ENCODE data around the gene GALNT14.

Gene GALNT14

DNA sequence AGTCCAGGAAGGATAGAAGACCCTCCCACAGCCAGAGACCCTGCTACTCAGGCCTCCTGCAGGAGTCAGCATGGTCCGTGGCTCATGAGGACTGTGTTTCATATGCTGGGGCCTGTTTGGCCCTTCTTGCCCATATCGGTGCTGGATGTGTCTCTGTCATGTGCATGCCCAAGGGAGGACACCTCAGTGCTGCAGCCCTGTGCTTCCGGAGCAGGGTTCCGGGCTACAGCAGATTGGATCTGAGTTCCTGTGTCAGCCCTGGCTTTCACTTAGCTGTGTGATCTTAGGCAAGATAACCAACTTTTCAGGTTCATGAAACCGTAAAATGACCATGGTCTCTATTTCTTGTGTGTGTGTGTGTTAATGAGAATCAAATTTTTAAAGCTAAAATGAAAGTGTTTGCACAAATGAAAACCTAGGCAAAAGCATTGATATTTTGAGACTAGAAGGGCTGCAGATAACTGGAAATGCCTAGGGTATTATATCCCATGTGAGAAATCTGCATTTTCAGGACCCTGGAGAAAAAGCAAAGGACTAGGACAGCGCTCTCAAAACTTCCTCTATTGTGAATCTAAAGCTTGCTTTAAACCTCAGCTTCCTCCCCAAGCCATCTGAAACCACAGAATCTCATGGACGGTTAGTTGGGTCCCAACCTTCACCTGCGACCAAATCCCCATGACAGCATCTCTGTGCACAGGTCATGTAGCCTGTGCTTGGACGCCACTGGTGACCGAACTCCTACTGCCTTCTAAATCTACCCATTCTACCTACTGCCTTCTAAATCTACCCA is 272.2 kb downstream of the GALNT14 start:
- no peak for DNase-seq (ENCODE audit: extremely low read depth in 1 of 2, low read depth in 1 of 2)

DNA sequence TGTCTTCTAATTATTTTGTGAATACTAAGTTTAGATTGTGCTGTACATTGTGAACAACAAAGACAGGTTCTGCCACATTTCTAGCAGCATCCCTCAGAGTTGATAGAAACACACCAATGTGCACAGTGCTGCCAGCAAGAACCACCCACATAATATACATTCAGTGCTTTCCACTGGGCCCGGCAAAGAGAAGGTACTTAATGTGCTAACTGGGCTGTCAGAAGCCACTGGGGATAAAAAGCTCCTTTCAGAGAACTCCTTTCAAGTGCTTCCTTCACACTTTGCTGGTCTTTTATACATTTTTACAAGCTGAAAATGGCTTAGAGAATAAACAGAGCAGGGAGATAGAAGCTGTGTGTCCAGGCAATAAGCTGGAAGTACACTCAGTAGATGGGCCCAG is 273.0 kb downstream of the GALNT14 start:
- DNase-seq (ENCODE audit: extremely low read depth in 1 of 2, low read depth in 1 of 2) = no peak

DNA sequence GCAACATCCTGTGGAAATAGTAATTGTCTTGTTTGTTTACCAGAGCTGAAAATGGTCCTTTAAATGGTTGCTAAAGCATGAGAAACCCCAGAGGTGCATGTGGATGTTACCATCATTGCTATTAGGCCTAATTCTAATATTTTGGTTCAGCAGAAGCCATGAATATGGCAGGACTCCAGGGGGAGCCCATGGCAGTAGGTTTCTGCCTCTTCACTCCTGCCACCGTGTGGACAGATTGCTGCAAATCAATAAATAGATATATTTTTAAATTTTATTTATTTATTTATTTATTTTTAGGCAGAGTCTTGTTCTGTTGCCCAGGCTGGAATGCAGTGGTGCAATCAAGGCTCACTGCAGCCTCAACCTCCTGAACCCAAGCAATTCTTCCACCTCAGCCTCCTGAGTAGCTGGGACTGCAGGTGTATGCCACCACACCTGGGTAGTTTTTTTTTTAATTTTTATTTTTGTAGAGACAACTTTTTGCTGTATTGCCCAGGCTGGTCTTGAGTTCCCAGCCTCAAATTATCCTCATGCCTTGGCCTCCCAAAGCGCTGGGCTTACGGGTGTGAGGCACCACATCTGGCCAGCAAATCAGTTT is 276.1 kb downstream of the GALNT14 start:
- peak in 1 of 2 donors; percentile 9 for DNase-seq (ENCODE audit: extremely low read depth in 1 of 2, low read depth in 1 of 2)

DNA sequence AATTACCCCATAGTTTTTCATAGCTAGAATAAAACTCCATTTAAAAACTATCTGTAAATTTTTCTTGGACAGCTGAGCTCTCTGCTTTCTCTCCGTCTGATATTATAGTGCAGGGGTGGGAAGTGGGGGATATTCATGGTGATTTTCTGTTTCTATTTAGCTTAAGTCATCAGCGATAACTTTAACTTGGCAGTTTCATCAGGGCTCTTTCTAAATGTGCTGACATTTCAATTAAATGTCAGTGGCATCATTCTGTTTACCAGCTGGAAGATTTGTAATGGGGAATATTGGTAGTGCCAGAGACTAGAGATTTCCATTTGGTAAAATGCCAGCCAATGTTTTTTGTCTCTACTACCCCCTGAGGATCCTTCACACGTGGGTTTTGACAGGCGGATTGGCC is 277.5 kb downstream of the GALNT14 start:
- no peak for DNase-seq (ENCODE audit: extremely low read depth in 1 of 2, low read depth in 1 of 2)
